HG03520 (cell line): ENCODE data around the gene R3HDML.
A peak's percentile ranks its signal among the peaks of the same experiment; 100 is the strongest.

Experiments used
- ATAC-seq: cut with Tn5 transposase; IDR thresholded peaks from one replicate; pipeline ENCODE4 v1.9.1; 2021; ENCODE audit warnings: mild to moderate bottlenecking, moderate library complexity; ENCODE audit not compliant: unreplicated experiment

R3HDML gene

DNA sequence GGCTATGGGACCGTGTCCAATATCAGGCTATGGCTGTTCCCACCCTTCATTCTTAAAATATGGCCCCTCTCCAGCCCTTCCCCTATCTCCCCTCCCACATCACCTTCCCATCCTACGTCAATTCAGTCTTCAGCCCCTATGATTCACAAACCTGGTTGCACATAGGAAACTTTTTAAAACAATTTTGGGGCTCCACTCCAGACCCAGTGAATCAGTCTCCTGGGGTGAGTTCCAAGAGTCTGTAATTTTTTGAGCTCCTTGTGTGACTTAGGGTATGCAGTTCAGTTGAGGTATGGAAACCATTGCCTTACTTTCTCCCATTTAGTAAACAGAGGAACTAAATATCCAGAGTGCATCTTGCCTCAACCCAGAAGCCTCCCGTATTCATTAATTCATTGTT lies 24.2 kb downstream of the R3HDML start:
- no peak for ATAC-seq

GRCh38 chr20:44362466-44362940 lies 25.7 kb downstream of the R3HDML start:
- no peak for ATAC-seq

GRCh38 chr20:44364068-44364467 lies 27.2 kb downstream of the R3HDML start:
- ATAC-seq = no peak

DNA sequence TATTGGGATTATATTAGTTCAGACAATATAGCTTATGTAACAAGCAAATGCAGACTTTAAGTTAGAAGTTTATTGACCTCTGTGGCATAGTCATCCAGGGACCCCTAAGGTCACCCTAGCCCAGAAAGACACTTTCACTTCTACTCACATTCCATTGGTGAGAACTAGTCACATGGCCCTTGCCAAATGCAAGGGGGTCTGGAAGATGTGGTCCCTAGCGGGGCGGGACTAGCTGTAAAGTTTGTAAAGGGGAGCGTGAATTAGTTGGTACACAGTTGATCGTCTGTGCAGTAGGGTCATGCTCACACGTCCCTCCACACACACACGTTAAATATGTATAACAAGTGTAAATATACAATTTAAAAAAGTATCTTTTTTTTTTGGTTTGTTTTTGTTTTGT lies 27.9 kb downstream of the R3HDML start:
- no peak for ATAC-seq

GRCh38 chr20:44367746-44368145 lies 30.9 kb downstream of the R3HDML start:
- ATAC-seq = no peak

GRCh38 chr20:44370639-44371218 lies 33.9 kb downstream of the R3HDML start:
- no peak for ATAC-seq

- ATAC-seq = no peak
These were observed 45.8 kb downstream of the R3HDML start for GRCh38 chr20:44382641-44383040.

DNA sequence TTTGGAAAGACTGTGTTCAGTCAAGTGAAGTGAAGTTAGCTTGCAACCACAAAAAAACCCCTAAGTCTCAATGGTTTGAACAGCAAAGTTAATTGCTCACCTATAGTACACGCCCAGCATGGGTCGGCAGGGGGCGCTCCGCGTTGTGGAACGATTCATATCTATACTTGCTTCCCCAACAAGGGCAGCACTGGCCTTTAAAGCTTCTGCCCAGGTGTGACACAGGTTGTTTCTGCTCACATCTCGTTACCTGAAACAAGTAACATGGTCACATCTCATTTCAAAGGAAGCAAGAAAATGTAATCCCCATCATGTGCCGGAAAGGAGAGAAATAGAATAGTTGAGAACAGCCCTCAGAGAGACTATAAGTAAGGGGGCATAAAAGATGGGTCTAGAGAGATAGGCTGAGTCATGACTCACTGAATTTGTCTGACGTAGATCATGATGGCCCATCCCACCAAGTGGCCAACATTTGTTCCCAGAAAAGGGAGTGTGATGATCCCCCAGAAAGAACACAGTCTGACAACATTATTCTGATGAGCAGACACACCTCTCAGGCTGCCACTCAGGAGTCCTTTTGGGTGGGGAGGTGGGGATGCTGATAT lies 47.7 kb downstream of the R3HDML start:
- ATAC-seq = no peak

- peak; percentile 55 for ATAC-seq
These were observed 51.7 kb downstream of the R3HDML start for GRCh38 chr20:44388466-44389023.

- no peak for ATAC-seq
These were observed 53.0 kb downstream of the R3HDML start for GRCh38 chr20:44389871-44390270.

DNA sequence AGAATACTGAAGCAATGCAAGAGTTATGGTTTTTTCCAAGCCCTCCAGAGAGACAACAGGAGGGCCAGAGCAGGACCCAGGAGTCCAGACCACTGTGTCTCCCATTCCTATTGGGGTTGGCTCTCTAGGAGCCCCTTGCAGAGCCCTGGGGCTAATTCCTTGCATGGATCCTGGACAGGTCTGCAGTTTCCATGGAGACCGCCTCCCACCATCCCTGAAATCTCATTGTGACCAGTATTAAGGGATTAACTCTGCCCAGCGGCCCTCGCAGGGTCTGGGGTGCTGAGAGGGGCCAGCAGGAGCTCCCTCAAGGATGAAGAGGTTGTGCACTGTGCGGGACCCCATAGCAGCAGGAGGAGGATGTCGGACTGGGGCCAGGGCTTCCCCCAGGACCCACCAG lies 53.4 kb downstream of the R3HDML start:
- no peak for ATAC-seq

- ATAC-seq = no peak
These were observed 55.4 kb downstream of the R3HDML start for GRCh38 chr20:44392088-44392775.

GRCh38 chr20:44392776-44393607 lies 56.1 kb downstream of the R3HDML start:
- no peak for ATAC-seq

GRCh38 chr20:44393608-44394451 lies 57.0 kb downstream of the R3HDML start:
- no peak for ATAC-seq

GRCh38 chr20:44394452-44394701 lies 57.5 kb downstream of the R3HDML start:
- ATAC-seq = no peak

- no peak for ATAC-seq
These were observed 58.0 kb downstream of the R3HDML start for GRCh38 chr20:44394702-44395460.

DNA sequence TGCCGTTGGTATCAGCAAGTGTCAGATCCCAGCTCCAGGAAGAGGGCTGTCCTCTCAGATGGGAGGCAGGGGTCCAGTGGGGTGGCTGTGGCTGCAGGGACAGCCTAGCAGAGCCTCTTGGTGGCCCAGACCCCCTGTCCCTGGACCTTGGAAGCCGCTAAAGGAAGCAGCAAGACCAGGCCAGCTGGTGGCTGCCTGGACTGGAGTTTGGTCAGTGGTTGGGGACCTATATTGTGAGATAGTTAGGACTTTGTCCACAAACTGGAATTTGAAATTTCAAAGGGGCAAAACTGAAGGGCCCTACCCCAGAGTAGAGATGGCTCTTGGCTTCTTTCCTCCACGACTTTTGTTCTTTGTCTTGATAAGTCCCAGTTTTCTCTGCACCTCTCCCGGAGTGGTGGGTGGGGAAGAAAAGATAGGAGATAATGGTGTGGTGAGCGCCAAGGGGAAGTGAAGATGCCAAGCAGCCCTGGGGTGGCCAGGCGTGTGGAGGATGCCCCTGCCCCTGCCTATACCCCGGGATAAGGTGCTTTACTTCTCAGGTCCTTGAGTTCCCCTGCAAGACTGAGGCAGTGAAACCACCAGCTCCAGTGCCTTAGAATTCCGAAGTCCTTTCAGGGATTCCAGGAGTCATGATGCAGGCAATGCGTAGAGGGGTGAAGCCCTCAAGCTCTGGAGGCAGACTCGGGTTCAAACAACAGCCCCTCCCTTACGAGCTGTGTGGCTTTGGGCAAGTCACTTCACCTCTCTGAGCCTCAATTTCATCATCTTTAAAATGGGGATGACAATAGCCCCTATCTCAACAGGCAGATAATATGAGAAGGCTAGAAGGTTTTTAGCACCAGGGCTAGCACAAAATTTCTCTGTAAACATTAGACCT lies 58.9 kb downstream of the R3HDML start:
- ATAC-seq = no peak

GRCh38 chr20:44396369-44397130 lies 59.7 kb downstream of the R3HDML start:
- no peak for ATAC-seq
